ENCODE results near the gene TSPEAR. TPM values are rescaled to one million over a fixed set of nuclear protein-coding genes. Genes with fewer than 3 reads are reported as not detected.

Gene TSPEAR
- total RNA-seq, 1 donor from 2014 or later, result not detected

GRCh38 chr21:44572959-44573583 lies 138.3 kb downstream of the TSPEAR start:
- no peak overlapping the region for H3K4me3 ChIP-seq (ENCODE audit: low read depth, low read length)
- TF ChIP-seq CTCF (conservative IDR thresholded peaks at IDR 0.05; ENCODE audit: low read depth, low read length), result no peak
- DNase-seq (ENCODE audit: low read depth), result no peak

GRCh38 chr21:44571844-44572782 lies 139.3 kb downstream of the TSPEAR start:
- DNase-seq (ENCODE audit: low read depth), result no peak
- no peak overlapping the region for H3K4me3 ChIP-seq (ENCODE audit: low read depth, low read length)
- no peak for TF ChIP-seq CTCF (conservative IDR thresholded peaks at IDR 0.05; ENCODE audit: low read depth, low read length)

- DNase-seq (ENCODE audit: low read depth), result no peak
- no peak for TF ChIP-seq CTCF (conservative IDR thresholded peaks at IDR 0.05; ENCODE audit: low read depth, low read length)
- H3K4me3 ChIP-seq (ENCODE audit: low read depth, low read length), result no peak overlapping the region
Measured at GRCh38 chr21:44571296-44571695, 140.1 kb downstream of the TSPEAR start.

- TF ChIP-seq CTCF (conservative IDR thresholded peaks at IDR 0.05; ENCODE audit: low read depth, low read length), result no peak
- no peak overlapping the region for H3K4me3 ChIP-seq (ENCODE audit: low read depth, low read length)
- no peak for DNase-seq (ENCODE audit: low read depth)
Measured at GRCh38 chr21:44569861-44570517, 141.4 kb downstream of the TSPEAR start.

GRCh38 chr21:44568667-44569556 lies 142.5 kb downstream of the TSPEAR start:
- no peak for TF ChIP-seq CTCF (conservative IDR thresholded peaks at IDR 0.05; ENCODE audit: low read depth, low read length)
- no peak for DNase-seq (ENCODE audit: low read depth)

GRCh38 chr21:44568261-44568660 lies 143.1 kb downstream of the TSPEAR start:
- no peak for TF ChIP-seq CTCF (conservative IDR thresholded peaks at IDR 0.05; ENCODE audit: low read depth, low read length)
- no peak for DNase-seq (ENCODE audit: low read depth)

More at GRCh38 chr21:44568667-44569556, 142.5 kb downstream of the TSPEAR start:
- H3K4me3 ChIP-seq (ENCODE audit: low read depth, low read length), result no peak overlapping the region

More at GRCh38 chr21:44568261-44568660, 143.1 kb downstream of the TSPEAR start:
- H3K4me3 ChIP-seq (ENCODE audit: low read depth, low read length), result no peak overlapping the region

All from epithelial cell of proximal tubule (primary cell).